PC-3 (cell line): ENCODE results near the gene ACTL10. TPM values are rescaled to one million over a fixed set of nuclear protein-coding genes. Genes with fewer than 3 reads are reported as not detected.

Experiments
- ATAC-seq: fragments of 200-7000 bp; cut with Tn5 transposase; 2 replicates; pipeline ENCODE4 v1.9.1; 2020; ENCODE audit warnings: mild to moderate bottlenecking, moderate library complexity
- BruUV-seq: library from RNA; stranded (reverse); fragments of 400-500 nt; replicated peaks from 2 replicates; lab custom pipeline; 2021; lab: Mats Ljungman, UMichigan
- CTCF ChIA-PET: fragments of 300-600 bp; sonication (Branson Sonifier 250); formaldehyde crosslinking; loops from one replicate; lab custom pipeline; 2022; ENCODE audit warnings: antibody characterized with exemption; lab: Charles Lee
- POLR2A ChIA-PET: fragments of 300-600 bp; sonication (Branson Sonifier 250); formaldehyde crosslinking; loops from one replicate; lab custom pipeline; 2022; ENCODE audit warnings: antibody characterized with exemption; ENCODE audit not compliant: unreplicated experiment; lab: Charles Lee
- DNase-seq: peaks from one replicate; pipeline ENCODE4 v3.0.0-alpha.2; 2015
- H2AFZ ChIP-seq: fragments of 300-600 bp; sonication (generic); 2 replicates; pipeline ENCODE4 v1.6.0; 2016; ENCODE audit warnings: antibody characterized with exemption, low read length
- H3F3A ChIP-seq: fragments of 300-600 bp; sonication (generic); one replicate; pipeline ENCODE4 v1.6.0; 2017; ENCODE audit warnings: antibody characterized with exemption, low read length, control low read depth, mild to moderate bottlenecking; ENCODE audit not compliant: unreplicated experiment
- H3K27ac ChIP-seq: fragments of 300-600 bp; sonication (generic); 2 replicates; pipeline ENCODE4 v1.5.1; 2016; ENCODE audit warnings: mild to moderate bottlenecking, low read length
- H3K27me3 ChIP-seq: fragments of 300-600 bp; sonication (generic); 2 replicates; pipeline ENCODE4 v1.6.1; 2016; ENCODE audit warnings: low read length, mixed read lengths
- H3K36me3 ChIP-seq: fragments of 300-600 bp; sonication (generic); 2 replicates; pipeline ENCODE4 v1.6.1; 2016; ENCODE audit warnings: low read depth, mixed run types, low read length, mixed read lengths
- H3K4me1 ChIP-seq: fragments of 300-600 bp; sonication (generic); 2 replicates; pipeline ENCODE4 v1.5.1; 2016; ENCODE audit warnings: low read length; ENCODE audit not compliant: insufficient read depth
- H3K4me2 ChIP-seq: fragments of 300-600 bp; sonication (generic); 2 replicates; pipeline ENCODE4 v1.6.0; 2016; ENCODE audit warnings: low read length
- H3K4me3 ChIP-seq: fragments of 300-600 bp; sonication (generic); 2 replicates; pipeline ENCODE4 v1.5.1; 2016; ENCODE audit warnings: mild to moderate bottlenecking, low read length, mixed read lengths
- H3K79me2 ChIP-seq: fragments of 300-600 bp; sonication (generic); 2 replicates; pipeline ENCODE4 v1.6.1; 2017; ENCODE audit warnings: low read length, mixed read lengths
- H3K9ac ChIP-seq: fragments of 300-600 bp; sonication (generic); 2 replicates; pipeline ENCODE4 v1.6.0; 2016; ENCODE audit warnings: mild to moderate bottlenecking, low read length
- H3K9me2 ChIP-seq: fragments of 300-600 bp; sonication (generic); replicated peaks from 2 replicates; pipeline ENCODE4 v1.6.1; 2016; ENCODE audit warnings: mixed run types, low read length, mixed read lengths
- H3K9me3 ChIP-seq: fragments of 300-600 bp; sonication (generic); 2 replicates; pipeline ENCODE4 v1.6.1; 2016; ENCODE audit warnings: low read length, mixed read lengths
- H4K20me1 ChIP-seq: fragments of 300-600 bp; sonication (generic); 2 replicates; pipeline ENCODE4 v1.6.1; 2016; ENCODE audit warnings: low read length, mixed read lengths
- CTCF ChIP-seq: fragments of 300-600 bp; sonication (generic); conservative IDR thresholded peaks from 2 replicates; pipeline ENCODE4 v1.5.1; 2017; ENCODE audit warnings: antibody characterized with exemption, low read depth, mild to moderate bottlenecking, low read length
- EZH2 ChIP-seq: fragments of 300-600 bp; sonication (generic); IDR thresholded peaks from one replicate; pipeline ENCODE4 v1.6.1; 2017; ENCODE audit warnings: antibody characterized with exemption, mild to moderate bottlenecking, low read length; ENCODE audit not compliant: unreplicated experiment
- EZH2phosphoT487 ChIP-seq: fragments of 300-600 bp; sonication (generic); IDR thresholded peaks from 2 replicates; pipeline ENCODE4 v1.6.1; 2018; ENCODE audit warnings: mild to moderate bottlenecking, antibody characterized with exemption, low read length, borderline replicate concordance
- intact Hi-C: fragments of 100-400 bp; cut with micrococcal nuclease; formaldehyde crosslinking; loops from 2 replicates; pipeline ENCODE4 v1.9.0; 2023
- total RNA-seq: library from RNA; depleted of rRNA; stranded (reverse); fragments of >200 nt; gene quantifications from 2 replicates; pipeline ENCODE4 v1.2.3, GENCODE V29; 2014

Gene ACTL10
- total RNA-seq, 1 experiment from 2014 or later = 1.6 TPM

GRCh38 chr20:33654680-33655161 is 12.0 kb upstream of the ACTL10 start:
- Histone ChIP-seq H4K20me1 (no peaks in the 10 kb centered on the region), H3F3A (no peaks in the 10 kb centered on the region), H3K9ac (no peak overlapping the region), H3K4me2 (no peak overlapping the region), H3K4me3 (no peak overlapping the region), H3K79me2 (no peaks in the 10 kb centered on the region), H3K9me2 (no peaks in the 10 kb centered on the region), H3K27ac (no peak overlapping the region), H3K4me1 (peaks cover 23% of the 10 kb centered on the region), H3K9me3 (no peaks in the 10 kb centered on the region), H3K27me3 (no peaks in the 10 kb centered on the region), H3K36me3 (no peaks in the 10 kb centered on the region; the same call in 1 of the 2 replicates), H2AFZ (no peak overlapping the region)
- POLR2A ChIA-PET = interaction anchor here (0.8 kb wide), 1 partner anchor 197 kb away, joined by 3 read pairs; no protein-coding TSS in a partner anchor
- no peak for ATAC-seq
- BruUV-seq = no TSS peak
- intact Hi-C loops = no loop called here
- CTCF ChIA-PET = interaction anchor here (1.2 to 1.8 kb wide), 3 partner anchors 128 to 197 kb away, joined by 4 to 14 read pairs (median 5); no protein-coding TSS in a partner anchor
- no peak for DNase-seq
- no peak for TF ChIP-seq CTCF
- TF ChIP-seq EZH2phosphoT487 = no peak
- no peak for TF ChIP-seq EZH2

GRCh38 chr20:33655164-33655563 is 11.6 kb upstream of the ACTL10 start:
- DNase-seq (no peak), ATAC-seq (no peak)
- BruUV-seq = no TSS peak
- Histone ChIP-seq H3K9ac (no peak overlapping the region), H4K20me1 (no peaks in the 10 kb centered on the region), H3K79me2 (no peaks in the 10 kb centered on the region), H3K4me1 (peaks cover 23% of the 10 kb centered on the region), H2AFZ (no peak overlapping the region), H3F3A (no peaks in the 10 kb centered on the region), H3K4me2 (no peak overlapping the region), H3K36me3 (no peaks in the 10 kb centered on the region; the same call in 1 of the 2 replicates), H3K4me3 (no peak overlapping the region), H3K9me3 (no peaks in the 10 kb centered on the region), H3K27ac (no peak overlapping the region), H3K9me2 (no peaks in the 10 kb centered on the region), H3K27me3 (no peaks in the 10 kb centered on the region)
- intact Hi-C loops = no loop called here
- ChIA-PET CTCF (no interaction called here), POLR2A (no interaction called here)
- TF ChIP-seq EZH2 = no peak
- no peak for TF ChIP-seq EZH2phosphoT487
- no peak for TF ChIP-seq CTCF

- Histone ChIP-seq H3K4me2 (no peak overlapping the region), H3K4me1 (peaks cover 15% of the 10 kb centered on the region), H3K36me3 (no peaks in the 10 kb centered on the region; the same call in 1 of the 2 replicates), H3K9me3 (no peaks in the 10 kb centered on the region), H3K9ac (no peak overlapping the region), H3K79me2 (no peaks in the 10 kb centered on the region), H3K27me3 (no peaks in the 10 kb centered on the region), H3K9me2 (no peaks in the 10 kb centered on the region), H4K20me1 (no peaks in the 10 kb centered on the region), H3K4me3 (no peak overlapping the region), H2AFZ (no peak overlapping the region), H3F3A (no peaks in the 10 kb centered on the region), H3K27ac (no peak overlapping the region)
- no TSS peak for BruUV-seq
- POLR2A ChIA-PET = no interaction called here
- DNase-seq (no peak), ATAC-seq (no peak)
- CTCF ChIA-PET = no interaction called here
- TF ChIP-seq CTCF (no peak), EZH2 (no peak), EZH2phosphoT487 (no peak)
- intact Hi-C loops = no loop called here
Observed at GRCh38 chr20:33656010-33656782, 10.5 kb upstream of the ACTL10 start.
